IMR-90 (cell line): Measurements from ENCODE around the gene TBL3. TPM values are rescaled to one million over a fixed set of nuclear protein-coding genes. Genes with fewer than 3 reads are reported as not detected.

Source experiments
- ATAC-seq: fragments of 200-7000 bp; cut with Tn5 transposase; 2 replicates; pipeline ENCODE4 v1.9.1; 2020; ENCODE audit warnings: low read depth, mild to moderate bottlenecking, moderate library complexity
- BruUV-seq: library from RNA; stranded (reverse); fragments of 400-500 nt; replicated peaks from 2 replicates; lab custom pipeline; 2021; lab: Mats Ljungman, UMichigan
- CTCF ChIA-PET: fragments of 300-600 bp; formaldehyde crosslinking; extraction: SDS; loops from one replicate; lab custom pipeline; 2021; ENCODE audit warnings: antibody characterized with exemption; lab: Yijun Ruan, JAX
- POLR2A ChIA-PET: fragments of 300-600 bp; sonication (Branson Sonifier 250); formaldehyde crosslinking; loops from one replicate; lab custom pipeline; 2022; ENCODE audit warnings: antibody characterized with exemption; ENCODE audit not compliant: unreplicated experiment; lab: Charles Lee
- DNase-seq: peaks from one replicate; pipeline ENCODE4 v3.0.0; 2013
- H2AFZ ChIP-seq: replicated peaks from 2 replicates; pipeline ENCODE3; 2013; ENCODE audit warnings: low read length, mild to moderate bottlenecking; ENCODE audit not compliant: poor library complexity
- H2AK5ac ChIP-seq: 2 replicates; pipeline ENCODE4 v1.6.1; 2013; ENCODE audit warnings: low read depth, low read length, inconsistent platforms
- H2AK9ac ChIP-seq: replicated peaks from 2 replicates; pipeline ENCODE3; 2013; ENCODE audit warnings: mild to moderate bottlenecking, low read depth, low read length, moderate library complexity; ENCODE audit not compliant: poor library complexity
- H2BK120ac ChIP-seq: 2 replicates; pipeline ENCODE4 v1.6.1; 2013; ENCODE audit warnings: low read depth, low read length, inconsistent platforms
- H2BK15ac ChIP-seq: 3 replicates; pipeline ENCODE4 v1.6.1; 2013; ENCODE audit warnings: low read depth, low read length, inconsistent platforms
- H2BK20ac ChIP-seq: 2 replicates; pipeline ENCODE4 v1.6.1; 2013; ENCODE audit warnings: low read depth, mild to moderate bottlenecking, inconsistent platforms, low read length, moderate library complexity
- H2BK5ac ChIP-seq: 2 replicates; pipeline ENCODE4 v1.6.1; 2013; ENCODE audit warnings: mild to moderate bottlenecking, low read depth, low read length, inconsistent platforms; ENCODE audit not compliant: poor library complexity, severe bottlenecking
- H3K14ac ChIP-seq: replicated peaks from 2 replicates; pipeline ENCODE4 v1.6.1; 2013; ENCODE audit warnings: low read depth, low read length, inconsistent platforms
- H3K18ac ChIP-seq: 2 replicates; pipeline ENCODE4 v1.6.1; 2013; ENCODE audit warnings: low read depth, low read length, control low read depth
- H3K23ac ChIP-seq: 2 replicates; pipeline ENCODE4 v1.6.1; 2013; ENCODE audit warnings: low read depth, low read length, inconsistent platforms
- H3K27ac ChIP-seq: 2 replicates; pipeline ENCODE4 v1.5.1; 2013; ENCODE audit warnings: mild to moderate bottlenecking, control low read depth, low read length; ENCODE audit not compliant: insufficient read depth
- H3K27me3 ChIP-seq: 2 replicates; pipeline ENCODE4 v1.6.1; 2013; ENCODE audit warnings: low read length; ENCODE audit not compliant: control insufficient read depth, insufficient read depth
- H3K36me3 ChIP-seq: 2 replicates; pipeline ENCODE4 v1.6.1; 2013; ENCODE audit warnings: low read length, mixed read lengths; ENCODE audit not compliant: control insufficient read depth, insufficient read depth
- H3K4ac ChIP-seq: 2 replicates; pipeline ENCODE4 v1.6.1; 2013; ENCODE audit warnings: low read depth, low read length, inconsistent platforms
- H3K4me1 ChIP-seq: 2 replicates; pipeline ENCODE4 v1.6.1; 2013; ENCODE audit warnings: low read length, mixed read lengths; ENCODE audit not compliant: control insufficient read depth, insufficient read depth
- H3K4me2 ChIP-seq: 2 replicates; pipeline ENCODE4 v1.6.1; 2013; ENCODE audit warnings: low read depth, mild to moderate bottlenecking, control low read depth, low read length, moderate library complexity
- H3K4me3 ChIP-seq: 2 replicates; pipeline ENCODE4 v1.5.1; 2013; ENCODE audit warnings: low read depth, mild to moderate bottlenecking, control low read depth, low read length, moderate library complexity; ENCODE audit not compliant: insufficient read depth
- H3K56ac ChIP-seq: 2 replicates; pipeline ENCODE4 v1.6.1; 2013; ENCODE audit warnings: low read length, inconsistent platforms; ENCODE audit not compliant: insufficient read depth; ENCODE audit errors: extremely low read depth
- H3K79me1 ChIP-seq, 2 experiments: 2 replicates each; pipeline ENCODE4 v1.6.1; 2013; ENCODE audit warnings: low read length in 2 of 2, inconsistent platforms in 1 of 2, low read depth in 1 of 2
- H3K9ac ChIP-seq: 2 replicates; pipeline ENCODE4 v1.6.1; 2013; ENCODE audit warnings: low read depth, low read length, control low read depth
- H3K9me1 ChIP-seq: 2 replicates; pipeline ENCODE4 v1.6.1; 2013; ENCODE audit warnings: low read length, inconsistent platforms; ENCODE audit not compliant: insufficient read depth
- H3K9me3 ChIP-seq: 2 replicates; pipeline ENCODE4 v1.6.1; 2013; ENCODE audit warnings: low read length; ENCODE audit not compliant: control insufficient read depth, insufficient read depth
- H4K20me1 ChIP-seq: 2 replicates; pipeline ENCODE4 v1.6.1; 2013; ENCODE audit warnings: low read length, inconsistent platforms; ENCODE audit not compliant: insufficient read depth
- H4K5ac ChIP-seq: 2 replicates; pipeline ENCODE4 v1.6.1; 2013; ENCODE audit warnings: mild to moderate bottlenecking, low read depth, low read length, control low read depth
- H4K8ac ChIP-seq, 2 experiments: 2 replicates each; pipeline ENCODE4 v1.6.1; 2013; ENCODE audit warnings: low read depth in 2 of 2, low read length in 2 of 2, control low read depth in 1 of 2, inconsistent platforms in 1 of 2
- H4K91ac ChIP-seq: 2 replicates; pipeline ENCODE4 v1.6.1; 2013; ENCODE audit warnings: low read depth, low read length, inconsistent platforms; ENCODE audit not compliant: insufficient read depth
- CEBPB ChIP-seq: IDR thresholded peaks from 2 replicates; pipeline ENCODE4 v1.6.1; 2012; ENCODE audit warnings: low read depth, low read length, improper control_type of control experiment
- CHD1 ChIP-seq: IDR thresholded peaks from 2 replicates; pipeline ENCODE4 v1.6.1; 2012; ENCODE audit warnings: low read depth, low read length, improper control_type of control experiment
- ELK1 ChIP-seq: fragments of 150-350 bp; IDR thresholded peaks from 2 replicates; pipeline ENCODE4 v1.6.1; 2016; ENCODE audit warnings: low read depth, mild to moderate bottlenecking, low read length, moderate library complexity, borderline replicate concordance
- FOS ChIP-seq: fragments of 150-350 bp; IDR thresholded peaks from 2 replicates; pipeline ENCODE4 v1.6.1; 2016; ENCODE audit warnings: low read depth, low read length
- MAZ ChIP-seq: IDR thresholded peaks from 2 replicates; pipeline ENCODE4 v1.6.1; 2012; ENCODE audit warnings: low read depth, mild to moderate bottlenecking, low read length, improper control_type of control experiment, moderate library complexity, borderline replicate concordance
- RCOR1 ChIP-seq: IDR thresholded peaks from 2 replicates; pipeline ENCODE4 v1.6.1; 2012; ENCODE audit warnings: mild to moderate bottlenecking, low read length, improper control_type of control experiment; ENCODE audit not compliant: insufficient replicate concordance
- WGBS, 2 experiments: methylation state at CpG; one replicate each; pipeline versions ENCODE4 v1.1.5 to v1.1.7; 2013; ENCODE audit warnings: missing lambda C conversion rate in 2 of 2; ENCODE audit not compliant: insufficient read length in 1 of 2; ENCODE audit errors: extremely low coverage in 2 of 2; 5-methylcytosine and 5-hydroxymethylcytosine counted together
- dilution Hi-C: fragments of 300-500 bp; cut with HindIII; formaldehyde crosslinking; loops from one replicate; pipeline ENCODE4 v1.14.3; 2018; ENCODE audit warnings: low sequenced_read_pairs; ENCODE audit not compliant: unreplicated experiment
- in situ Hi-C: fragments of 300-500 bp; cut with MboI; formaldehyde crosslinking; loops from 3 replicates; pipeline ENCODE4 v1.14.3; 2019; ENCODE audit warnings: low sequenced_read_pairs, inconsistent platforms, mixed read lengths
- intact Hi-C: fragments of 100-400 bp; cut with micrococcal nuclease; formaldehyde crosslinking; loops from 2 replicates; pipeline ENCODE4 v1.10.0; 2022
- polyA plus RNA-seq, 3 experiments: library from polyadenylated mRNA; depleted of rRNA; stranded (reverse); fragments of >200 nt; gene quantifications; 2 replicates each; pipeline ENCODE4 v1.2.3, GENCODE V29; 2012; ENCODE audit warnings: low replicate concordance in 1 of 3
- total RNA-seq: library from RNA; depleted of rRNA; stranded (reverse); fragments of >200 nt; gene quantifications from 2 replicates; pipeline ENCODE4 v1.2.3, GENCODE V29; 2012

The TBL3 gene
- total and polyA plus RNA-seq, 2 of the 4 experiments (the other 2 are of a cell fraction), result 38.5 to 60.8 TPM

- intact Hi-C loops, result no loop called here
- no peaks in the 10 kb centered on the region for H3K27me3 ChIP-seq
- DNase-seq, result no peak
- H2AFZ ChIP-seq, result no peak overlapping the region
- H2BK20ac ChIP-seq, result no peak overlapping the region
- no peak overlapping the region for H2AK5ac ChIP-seq
- no peak overlapping the region for H4K91ac ChIP-seq
- peaks cover 23% of the 10 kb centered on the region for H3K36me3 ChIP-seq
- H3K4me3 ChIP-seq, result no peak overlapping the region
- H3K56ac ChIP-seq, result no peak overlapping the region
- no peak overlapping the region for H3K4me2 ChIP-seq
- H3K9me3 ChIP-seq, result no peaks in the 10 kb centered on the region
- ATAC-seq, result no peak
- no peak overlapping the region for H2AK9ac ChIP-seq
- no peak for TF ChIP-seq MAZ
- no peak for TF ChIP-seq RCOR1
- TF ChIP-seq CHD1, result no peak
- no peak for TF ChIP-seq CEBPB
- TF ChIP-seq FOS, result no peak
- TF ChIP-seq ELK1, result no peak
- no peak overlapping the region for H3K18ac ChIP-seq
- no peaks in the 10 kb centered on the region for H4K20me1 ChIP-seq
- peaks cover 5% of the 10 kb centered on the region; the same call in 1 of the 2 replicates for H3K4me1 ChIP-seq
- no peak overlapping the region for H3K23ac ChIP-seq
- H2BK120ac ChIP-seq, result no peak overlapping the region
- H3K9me1 ChIP-seq, result no peaks in the 10 kb centered on the region
- no peak overlapping the region for H3K27ac ChIP-seq
- 100% methylated on average over 2 of the region's 10 CpGs; no CpG with 5 or more reads in 1 of the 2 experiments for WGBS, 2 experiments
- in situ Hi-C loops, result no loop called here
- no peak overlapping the region for H3K4ac ChIP-seq
- H3K14ac ChIP-seq, result no peak overlapping the region
- CTCF ChIA-PET, result no interaction called here
- peaks cover 9 to 13% of the 10 kb centered on the region in 2 experiments; a peak in 3 of 4 replicates for H3K79me1 ChIP-seq
- H2BK15ac ChIP-seq, result no peak overlapping the region
- POLR2A ChIA-PET, result no interaction called here
- H3K9ac ChIP-seq, result no peak overlapping the region
- dilution Hi-C loops, result no loop called here
- no peak overlapping the region for H2BK5ac ChIP-seq
- no TSS peak for BruUV-seq
- H4K8ac ChIP-seq, result no peak overlapping the region
- H4K5ac ChIP-seq, result no peak overlapping the region
These were observed 33.5 kb upstream of the TBL3 start for GRCh38 chr16:1938316-1938715.
